ENCODE data around the gene RND3.

The RND3 gene

GRCh38 chr2:150428641-150429040 is 58.8 kb downstream of the RND3 start:
- DNase-seq (ENCODE audit: extremely low read depth, low read depth), result no peak
- TF ChIP-seq CTCF (IDR thresholded peaks at IDR 0.05; ENCODE audit: low read depth, low read length), result no peak

- no peak for DNase-seq (ENCODE audit: extremely low read depth, low read depth)
Measured at GRCh38 chr2:150427298-150427697, 60.2 kb downstream of the RND3 start.

DNA sequence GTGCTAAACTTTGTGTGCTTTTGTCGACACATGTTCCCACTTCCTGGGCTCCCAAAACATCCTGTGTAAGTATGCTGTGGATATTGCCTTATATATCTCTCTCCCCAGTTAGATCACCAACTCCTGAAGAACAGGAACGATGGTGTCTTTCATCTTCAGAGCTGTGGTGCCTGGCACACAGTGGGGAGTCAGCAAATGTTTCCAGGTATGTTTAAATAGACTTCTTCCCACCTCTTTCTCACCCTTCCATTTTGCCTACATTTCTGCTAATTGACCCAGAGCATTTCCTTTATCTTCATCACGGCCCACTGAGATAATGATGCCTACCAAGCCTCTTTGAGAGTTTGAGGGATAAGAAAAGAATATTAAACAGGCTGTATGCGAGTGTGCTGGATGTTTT is 60.7 kb downstream of the RND3 start:
- TF ChIP-seq CTCF (IDR thresholded peaks at IDR 0.05; ENCODE audit: low read depth, low read length), result no peak

More at GRCh38 chr2:150427298-150427697, 60.2 kb downstream of the RND3 start:
- no peak for TF ChIP-seq CTCF (IDR thresholded peaks at IDR 0.05; ENCODE audit: low read depth, low read length)

GRCh38 chr2:150426315-150426714 is 61.2 kb downstream of the RND3 start:
- no peak for TF ChIP-seq CTCF (IDR thresholded peaks at IDR 0.05; ENCODE audit: low read depth, low read length)
- no peak for DNase-seq (ENCODE audit: extremely low read depth, low read depth)

More for the DNA sequence above, 60.7 kb downstream of the RND3 start:
- DNase-seq (ENCODE audit: extremely low read depth, low read depth), result no peak

DNA sequence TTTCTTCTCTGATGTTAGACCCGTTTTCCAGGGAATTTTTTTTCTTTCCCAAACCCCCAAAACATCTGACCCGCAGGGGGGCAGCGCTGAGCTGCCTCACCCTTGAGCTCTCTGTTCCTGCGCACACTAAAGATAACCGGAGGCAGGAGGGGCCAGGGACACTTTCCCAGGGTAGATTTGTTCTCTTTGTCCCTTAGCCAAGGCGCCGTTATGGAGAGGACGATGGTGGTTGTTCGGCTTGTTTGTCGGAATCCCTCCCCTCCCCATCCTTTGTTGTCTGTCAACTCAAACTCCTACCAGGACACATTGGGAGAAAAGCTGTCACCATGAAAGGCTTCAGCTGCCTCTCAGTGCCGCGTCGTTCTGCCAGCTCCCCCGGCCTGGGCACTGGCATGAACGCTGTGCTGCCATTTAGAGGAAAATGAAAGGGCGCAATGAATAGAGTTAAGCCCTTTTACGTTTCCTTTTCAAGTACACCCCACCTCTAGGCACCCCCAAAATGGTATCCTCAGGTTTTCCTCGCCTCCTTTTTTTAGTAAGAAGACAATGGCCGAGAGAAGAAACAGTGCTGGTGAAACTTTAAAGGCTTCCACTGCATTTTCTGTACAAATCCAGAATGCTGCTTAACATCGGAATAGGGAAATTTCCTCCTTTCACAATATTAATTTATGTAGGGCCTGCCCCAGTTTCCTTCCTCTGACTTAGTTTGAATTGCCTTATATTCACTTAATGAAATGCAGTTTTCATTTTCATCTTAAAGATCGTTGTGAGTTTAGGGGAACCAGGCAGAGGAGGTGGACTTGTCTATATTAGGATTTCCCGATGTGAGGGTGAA is 62.1 kb downstream of the RND3 start:
- no peak for DNase-seq (ENCODE audit: extremely low read depth, low read depth)
- no peak; the same call in none of the 2 replicates for TF ChIP-seq CTCF (IDR thresholded peaks at IDR 0.05; ENCODE audit: low read depth, low read length)

- no peak for DNase-seq (ENCODE audit: extremely low read depth, low read depth)
- no peak for TF ChIP-seq CTCF (IDR thresholded peaks at IDR 0.05; ENCODE audit: low read depth, low read length)
Measured at GRCh38 chr2:150424406-150424805, 63.1 kb downstream of the RND3 start.

DNA sequence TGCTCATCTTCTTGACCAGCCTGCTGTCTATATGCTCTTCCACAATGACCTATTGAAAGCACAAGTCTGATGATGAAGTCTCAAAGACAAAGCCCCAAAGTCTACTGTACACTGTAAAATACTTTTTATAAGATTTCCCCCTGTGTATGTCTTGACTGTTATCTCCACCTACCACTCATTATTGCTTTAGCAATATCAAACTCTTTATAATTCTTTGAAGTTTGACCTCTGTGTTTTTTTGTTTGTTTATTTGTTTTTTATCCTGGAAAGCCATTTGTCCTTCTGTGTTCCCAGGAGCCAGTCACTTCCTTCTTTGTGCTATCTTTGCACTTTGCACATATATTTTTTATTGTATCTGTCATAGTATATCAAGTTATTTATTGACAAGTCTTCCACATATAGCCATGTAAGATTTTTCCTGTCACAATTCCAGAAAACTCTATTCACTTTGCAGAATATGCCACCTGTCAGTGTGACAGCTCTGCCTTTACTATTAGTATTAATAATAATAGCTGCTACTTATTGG is 66.3 kb downstream of the RND3 start:
- TF ChIP-seq CTCF (IDR thresholded peaks at IDR 0.05; ENCODE audit: low read depth, low read length), result no peak

More for the DNA sequence above, 66.3 kb downstream of the RND3 start:
- DNase-seq (ENCODE audit: extremely low read depth, low read depth), result no peak

Data from AG09319 (cell line).